H1 (cell line): ENCODE data around the gene RNF144A. TPM values are rescaled to one million over a fixed set of nuclear protein-coding genes. Genes with fewer than 3 reads are reported as not detected.

ENCODE experiments used
- BACH1 ChIP-seq: IDR thresholded peaks from 2 replicates; pipeline ENCODE4 v1.6.1; 2012; ENCODE audit warnings: low read length, improper control_type of control experiment
- CBX5 ChIP-seq: fragments of 300-800, 300-1000 bp; sonication (generic); IDR thresholded peaks from 2 replicates; pipeline ENCODE4 v1.7.1; 2016; ENCODE audit warnings: antibody characterized with exemption, low read length, low read depth
- CBX8 ChIP-seq: fragments of 300-800, 300-1000 bp; sonication (generic); IDR thresholded peaks from 2 replicates; pipeline ENCODE4 v1.7.1; 2016; ENCODE audit warnings: low read depth, low read length, borderline replicate concordance
- CHD2 ChIP-seq: IDR thresholded peaks from 2 replicates; pipeline ENCODE4 v1.6.1; 2012; ENCODE audit warnings: low read length, improper control_type of control experiment
- CHD7 ChIP-seq: fragments of 300-600 bp; sonication (generic); IDR thresholded peaks from 2 replicates; pipeline ENCODE4 v1.7.1; 2012; ENCODE audit warnings: low read length, moderate library complexity, mild to moderate bottlenecking, inconsistent platforms; ENCODE audit not compliant: insufficient replicate concordance
- HDAC6 ChIP-seq: IDR thresholded peaks from one replicate; pipeline ENCODE4 v1.7.1; 2012; ENCODE audit warnings: low read depth, mild to moderate bottlenecking, inconsistent platforms, low read length, moderate library complexity
- POU5F1 ChIP-seq: IDR thresholded peaks from 2 replicates; pipeline ENCODE4 v1.6.1; 2011; ENCODE audit warnings: low read depth, mild to moderate bottlenecking, low read length, moderate library complexity
- RXRA ChIP-seq: IDR thresholded peaks from 2 replicates; pipeline ENCODE4 v1.6.1; 2011; ENCODE audit warnings: low read depth, mild to moderate bottlenecking, low read length, moderate library complexity; ENCODE audit not compliant: insufficient read depth
- TAF1 ChIP-seq: IDR thresholded peaks from 2 replicates; pipeline ENCODE4 v1.6.1; 2011; ENCODE audit warnings: mild to moderate bottlenecking, low read depth, low read length
- TAF7 ChIP-seq: optimal IDR thresholded peaks from 2 replicates; pipeline ENCODE3; 2011; ENCODE audit warnings: low read depth, mild to moderate bottlenecking, inconsistent platforms, low read length, moderate library complexity, borderline replicate concordance
- TBP ChIP-seq: IDR thresholded peaks from 2 replicates; pipeline ENCODE4 v1.6.1; 2011; ENCODE audit warnings: low read depth, low read length, improper control_type of control experiment
- YY1 ChIP-seq: IDR thresholded peaks from 2 replicates; pipeline ENCODE4 v1.6.1; 2011; ENCODE audit warnings: low read depth, mild to moderate bottlenecking, low read length
- polyA plus RNA-seq, 7 experiments: library from polyadenylated mRNA; depleted of rRNA in 3 of 7; stranded (reverse) in 5 of 7; unstranded in 2 of 7; fragments of >200 nt in 5 of 7; fragments of 200-250 nt in 2 of 7; gene quantifications; 1 replicate in 5 of 7; 2 replicates in 1 of 7; 4 replicates in 1 of 7; pipeline versions ENCODE4 v1.2.1 to v1.2.3, GENCODE V29; 2011 to 2013; ENCODE audit warnings: missing spikeins in 2 of 7, mixed read lengths in 2 of 7
- total RNA-seq: library from RNA; stranded (reverse); fragmentation: NEBNext Ultra II Directional; extraction: Animal tissue kit (Norgen Biotek cat#: 25700); gene quantifications from 2 replicates; pipeline ENCODE4 v1.2.1, GENCODE V29; 2021

RNF144A gene
- total and polyA plus RNA-seq, 2 of the 8 experiments (the other 6 are each of a cell fraction or from before 2014, with no cell fraction given): 14.0 to 15.0 TPM

- TF ChIP-seq CHD7: no peak
- TF ChIP-seq CHD2: no peak
- TF ChIP-seq CBX5: no peak
- no peak for TF ChIP-seq TBP
- TF ChIP-seq CBX8: no peak
- TF ChIP-seq BACH1: no peak
- no peak for TF ChIP-seq TAF7
- TF ChIP-seq RXRA: no peak
- TF ChIP-seq POU5F1: no peak
- TF ChIP-seq HDAC6: no peak
- TF ChIP-seq YY1: no peak
- no peak for TF ChIP-seq TAF1
Measured at GRCh38 chr2:6929196-6929819, 12.1 kb downstream of the RNF144A start (continued).
